Measurements from ENCODE around the gene IL20.
"Not testable (repeated sequence)": the region's sequence is repeated elsewhere in the genome, so short reads cannot be mapped to it uniquely, and the experiment has no call there.

Gene IL20

DNA sequence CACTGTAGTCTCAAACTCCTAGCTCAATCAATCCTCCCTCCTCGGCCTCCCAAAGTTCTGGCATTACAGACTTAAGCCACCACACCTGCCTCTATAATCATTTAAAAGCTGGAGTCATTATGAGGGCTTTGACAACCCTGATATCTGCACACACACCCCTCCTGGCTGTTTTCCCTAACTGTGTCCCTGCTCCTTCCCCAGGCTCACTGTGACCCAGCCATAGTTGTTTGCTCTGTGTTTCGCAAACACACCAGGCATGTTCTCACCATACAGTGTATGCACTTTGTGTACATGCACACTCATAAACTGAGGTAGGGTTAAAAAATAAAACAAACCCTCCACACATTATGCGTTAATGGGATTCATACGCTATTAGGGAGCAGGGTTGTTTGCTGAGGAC lies 21.8 kb upstream of the IL20 start:
- DNase-seq: no peak

DNA sequence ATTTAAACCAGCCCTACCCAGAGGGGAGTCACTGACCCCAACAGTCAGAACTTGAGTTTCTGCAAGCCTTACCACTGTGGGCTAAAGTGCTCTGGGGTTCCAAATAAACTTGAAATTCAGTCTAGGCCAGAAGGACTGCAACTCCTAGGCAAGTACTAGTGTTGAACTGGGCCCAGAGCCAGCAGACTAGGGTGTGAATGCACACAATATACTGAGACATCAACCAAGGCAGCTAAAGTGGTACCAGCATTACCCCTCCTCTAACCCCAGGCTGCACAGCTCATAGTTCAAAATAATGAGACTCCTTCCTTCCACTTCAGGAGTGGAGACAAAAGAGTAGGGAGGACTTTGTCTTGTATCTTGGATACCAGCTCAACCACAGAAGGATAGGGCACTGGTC lies 18.9 kb upstream of the IL20 start:
- no peak for DNase-seq

DNA sequence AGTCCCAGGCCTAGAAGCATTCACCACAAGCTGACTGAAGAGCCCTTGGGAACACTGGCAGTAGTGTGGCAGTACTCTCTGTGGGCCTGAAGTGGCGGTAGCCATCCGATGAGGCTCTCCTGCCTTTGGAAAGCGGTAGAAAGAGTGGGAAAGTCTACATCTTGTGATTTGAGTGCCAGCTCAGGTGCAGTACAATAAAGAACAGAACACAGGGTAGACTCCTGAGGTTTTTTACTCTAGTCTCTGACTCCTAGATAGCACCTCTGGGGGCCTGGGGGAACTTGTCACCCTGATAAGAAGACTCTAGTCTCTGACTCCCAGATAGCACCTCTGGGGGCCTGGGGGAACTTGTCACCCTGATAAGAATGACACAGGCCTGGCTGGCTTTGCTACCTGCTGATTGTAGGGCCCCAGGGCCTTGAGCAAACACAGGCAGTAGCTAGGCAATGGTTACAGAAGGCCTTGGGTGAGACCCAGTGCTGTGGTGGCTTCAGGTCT lies 18.0 kb upstream of the IL20 start:
- no peak for DNase-seq

DNA sequence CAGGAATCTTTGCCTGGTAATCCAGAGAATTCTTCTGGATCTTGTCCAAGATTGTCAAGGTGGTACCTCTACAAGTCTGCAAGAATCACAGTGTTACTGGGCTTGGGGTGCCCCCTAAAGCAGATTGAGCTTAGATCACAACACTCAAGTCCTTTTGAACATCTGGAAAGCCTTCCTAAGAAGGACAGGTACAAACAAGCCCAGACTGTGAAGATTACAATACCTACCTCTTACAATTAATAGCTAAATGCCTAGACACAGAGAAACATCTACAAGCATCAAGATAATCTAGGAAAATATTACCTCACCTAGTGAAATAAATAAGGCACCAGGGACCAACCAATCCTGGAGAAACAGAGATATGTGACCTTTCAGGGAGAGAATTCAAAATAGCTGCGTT lies 17.5 kb upstream of the IL20 start:
- no peak for DNase-seq

DNA sequence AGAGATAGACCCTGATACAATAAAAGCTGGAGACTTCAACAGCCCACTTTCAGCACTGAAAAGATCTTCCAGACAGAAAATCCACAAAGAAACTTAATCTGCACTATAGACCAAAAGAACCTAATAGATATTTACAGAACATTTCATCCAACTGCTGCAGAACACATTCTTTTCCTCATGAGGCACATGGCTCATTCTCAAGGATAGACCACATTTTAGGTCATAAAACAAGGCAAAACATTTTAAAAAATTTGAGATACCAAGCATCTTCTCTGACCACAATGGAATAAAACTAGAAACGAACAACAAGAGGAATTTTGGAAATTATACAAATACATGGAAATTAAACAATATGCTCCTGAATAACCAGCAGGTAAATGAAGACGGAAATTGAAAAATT lies 15.0 kb upstream of the IL20 start:
- DNase-seq: no peak

DNA sequence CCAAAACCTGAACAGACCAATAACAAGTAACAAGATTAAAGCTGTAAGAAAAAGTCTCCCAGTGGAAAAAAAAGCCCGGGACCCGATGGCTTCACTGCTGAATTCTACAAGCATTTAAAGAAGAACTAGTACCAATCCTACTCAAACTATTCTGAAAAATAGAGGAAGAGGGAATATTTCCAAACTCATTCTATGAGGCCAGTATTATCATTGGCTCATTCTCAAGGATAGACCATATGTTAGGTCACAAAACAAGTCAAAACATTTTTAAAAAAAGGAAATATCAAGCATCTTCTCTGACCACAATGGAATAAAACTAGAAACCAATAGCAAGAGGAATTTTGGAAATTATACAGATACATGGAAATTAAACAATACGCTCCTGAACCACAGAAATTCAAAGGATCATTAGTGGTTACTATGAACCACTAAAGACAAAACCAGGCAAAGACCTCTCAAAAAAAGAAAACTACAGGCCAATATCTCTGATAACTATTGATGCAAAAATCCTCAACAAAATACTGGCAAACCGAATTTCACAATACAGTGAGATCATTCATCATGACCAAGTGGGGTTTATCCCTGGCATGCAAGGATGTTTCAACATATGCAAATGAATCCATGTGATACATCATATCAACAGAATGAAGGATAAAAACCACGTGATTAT lies 13.9 kb upstream of the IL20 start:
- no peak for DNase-seq

DNA sequence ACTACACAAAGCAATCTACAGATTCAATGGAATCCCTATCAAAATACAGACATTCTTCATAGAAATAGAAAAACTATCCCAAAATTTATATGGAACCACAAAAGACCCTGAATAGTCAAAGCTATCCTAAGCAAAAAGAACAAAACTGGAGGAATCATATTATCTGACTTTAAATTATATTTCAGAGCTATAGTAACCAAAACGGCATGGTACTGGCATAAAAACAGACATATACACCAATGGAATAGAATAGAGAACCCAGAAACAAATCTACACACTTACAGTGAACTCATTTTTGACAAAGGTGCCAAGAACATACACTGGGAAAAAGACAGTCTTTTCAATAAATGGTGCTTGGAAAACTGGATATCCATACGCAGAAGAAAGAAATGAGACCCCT lies 12.8 kb upstream of the IL20 start:
- DNase-seq: not testable (repeated sequence)

DNA sequence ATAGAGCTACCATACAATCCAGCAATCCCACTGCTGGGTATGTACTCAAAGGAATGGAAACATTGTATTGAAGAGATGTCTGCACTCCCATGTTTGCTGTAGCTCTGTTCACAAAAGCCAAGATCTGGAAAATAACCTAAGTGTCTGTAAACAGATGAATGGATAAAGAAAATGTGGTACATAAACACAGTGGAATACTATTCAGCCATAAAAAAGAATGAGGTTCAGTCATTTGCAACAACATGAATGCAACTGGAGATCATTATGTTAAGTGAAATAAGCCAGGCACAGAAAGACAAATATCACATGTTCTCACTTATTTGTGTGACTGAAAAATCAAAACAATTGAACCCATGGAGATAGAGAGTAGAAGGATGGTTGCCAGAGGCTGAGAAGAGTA lies 11.7 kb upstream of the IL20 start:
- DNase-seq: not testable (repeated sequence)

DNA sequence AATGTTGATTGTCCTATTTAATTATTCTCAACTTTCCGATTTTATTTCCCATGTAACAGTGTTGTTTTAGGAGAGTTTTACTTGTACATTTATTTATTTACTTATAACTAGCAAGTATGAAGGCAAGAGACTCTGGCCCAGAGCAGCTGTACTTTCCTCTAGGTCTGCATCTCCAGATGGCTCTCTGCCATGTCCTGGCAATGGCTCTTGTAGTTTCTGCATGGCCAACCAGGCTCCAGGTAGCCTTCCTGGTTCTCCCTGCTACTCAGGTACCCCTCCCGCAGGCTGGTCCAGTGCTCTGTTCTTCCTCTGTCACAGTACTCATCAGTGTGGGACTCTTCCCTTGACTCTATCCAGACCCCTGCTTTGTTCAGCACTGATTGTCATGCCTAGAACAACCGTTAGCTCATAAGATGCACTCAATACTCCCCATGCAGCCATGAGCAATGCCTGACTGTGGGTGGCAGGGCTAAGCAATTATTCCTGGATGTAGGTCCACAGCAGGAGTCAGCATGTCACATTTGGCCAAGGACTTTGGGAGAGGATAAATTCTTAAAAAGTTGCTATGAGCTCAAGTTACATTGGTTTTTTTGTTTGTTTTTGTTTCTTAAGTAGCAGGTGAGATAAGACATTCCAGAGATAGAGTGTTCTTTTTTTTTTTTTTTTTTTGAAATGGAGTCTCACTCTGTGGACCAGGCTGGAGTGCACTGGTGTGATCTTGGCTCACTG lies 10.9 kb upstream of the IL20 start:
- no peak for DNase-seq

DNA sequence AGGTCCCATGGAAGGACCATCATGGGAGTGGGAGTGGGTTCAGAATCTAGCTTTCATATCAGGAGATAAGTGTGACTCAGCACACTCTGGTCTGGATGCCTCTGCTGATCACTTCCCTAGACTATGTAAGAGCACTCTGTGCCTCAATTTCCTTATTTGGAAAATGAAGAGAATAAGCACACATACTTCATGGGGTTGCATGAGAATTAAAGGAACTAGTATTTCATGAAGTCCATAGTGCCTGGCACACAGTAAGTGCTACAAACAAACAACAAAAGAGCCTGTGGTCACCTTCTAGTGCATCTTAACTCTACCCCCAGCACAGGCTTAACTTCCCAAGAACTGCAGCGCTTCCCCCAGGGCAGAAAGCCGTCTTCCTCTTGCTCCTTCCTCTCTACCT lies 9.6 kb upstream of the IL20 start:
- no peak for DNase-seq

DNA sequence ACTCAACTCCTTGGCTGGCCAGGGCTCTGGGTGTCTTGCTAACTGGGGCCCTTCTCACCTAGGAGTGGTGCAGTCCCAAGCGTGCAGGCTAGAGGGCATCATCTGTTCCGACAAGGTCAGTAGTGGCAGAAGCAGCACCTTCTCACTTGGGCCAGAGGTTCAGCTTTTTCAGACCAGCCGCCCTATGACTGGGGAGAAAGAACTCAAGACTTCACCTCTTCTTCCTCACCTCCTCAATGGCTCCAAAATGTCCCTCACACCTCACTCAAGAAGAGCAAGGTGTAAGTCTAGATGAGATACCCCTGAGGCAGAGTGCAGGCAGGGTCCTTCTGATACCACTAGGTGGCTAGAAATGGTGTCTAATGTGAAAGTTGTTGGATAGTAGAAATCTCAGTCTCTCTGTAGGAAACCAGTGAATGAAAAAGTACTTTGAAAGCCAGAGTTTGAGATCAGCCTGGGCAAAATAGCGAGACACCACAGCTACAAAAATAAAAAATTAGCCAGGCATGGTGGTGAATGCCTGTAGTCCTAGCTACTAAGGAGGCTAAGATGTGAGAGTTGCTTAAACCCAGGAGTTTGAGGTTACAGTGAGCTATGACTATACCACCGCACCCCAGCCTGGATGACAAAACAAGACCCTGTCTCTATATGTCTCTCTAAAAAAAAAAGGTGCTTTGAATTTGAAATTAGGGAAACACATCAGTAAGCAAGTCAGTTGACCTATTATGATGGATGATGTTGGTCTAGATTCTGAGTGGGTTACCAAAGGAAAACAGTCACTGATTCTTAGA lies 8.6 kb upstream of the IL20 start:
- DNase-seq: no peak

DNA sequence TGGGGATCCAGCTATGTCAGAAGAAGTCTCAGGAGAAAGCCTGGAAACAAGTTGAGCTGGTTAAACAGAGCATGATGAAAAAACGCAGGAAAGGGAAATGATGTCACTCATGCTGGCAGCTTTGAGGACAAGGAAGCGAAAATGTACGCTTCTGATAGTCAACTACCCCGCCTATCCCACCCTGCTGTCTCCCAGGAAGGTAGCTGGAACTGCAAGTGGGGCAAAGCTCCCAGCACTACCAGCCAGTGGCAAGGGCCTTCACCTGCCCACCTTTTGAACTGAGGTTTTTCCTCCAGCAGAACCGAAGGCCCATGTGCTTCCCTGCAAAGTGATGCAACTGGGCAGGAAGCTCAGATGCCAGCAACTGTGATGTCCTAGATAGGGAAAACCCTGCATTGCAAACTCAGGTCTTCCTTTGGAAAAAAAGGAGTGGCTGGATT lies 6.3 kb upstream of the IL20 start:
- no peak for DNase-seq

DNA sequence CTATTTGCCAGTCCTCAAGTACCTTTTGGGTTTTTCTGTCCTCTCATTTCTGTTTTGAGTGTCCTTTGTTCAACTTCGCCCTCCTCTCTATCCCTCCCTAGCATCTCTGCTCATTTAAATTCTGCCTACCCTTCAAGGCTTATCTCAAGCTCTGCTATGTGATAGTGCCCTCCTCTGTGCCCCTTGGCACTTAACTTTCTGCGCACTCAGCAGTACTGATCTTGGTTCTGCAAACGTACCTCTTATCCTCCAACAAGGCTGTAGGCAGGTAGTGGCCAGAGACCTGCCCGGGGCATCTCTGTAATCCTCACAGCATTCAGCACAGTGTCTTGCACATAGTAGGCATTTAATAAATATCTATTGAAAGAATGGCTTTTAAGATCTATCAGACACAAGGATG lies 5.3 kb upstream of the IL20 start:
- no peak for DNase-seq

DNA sequence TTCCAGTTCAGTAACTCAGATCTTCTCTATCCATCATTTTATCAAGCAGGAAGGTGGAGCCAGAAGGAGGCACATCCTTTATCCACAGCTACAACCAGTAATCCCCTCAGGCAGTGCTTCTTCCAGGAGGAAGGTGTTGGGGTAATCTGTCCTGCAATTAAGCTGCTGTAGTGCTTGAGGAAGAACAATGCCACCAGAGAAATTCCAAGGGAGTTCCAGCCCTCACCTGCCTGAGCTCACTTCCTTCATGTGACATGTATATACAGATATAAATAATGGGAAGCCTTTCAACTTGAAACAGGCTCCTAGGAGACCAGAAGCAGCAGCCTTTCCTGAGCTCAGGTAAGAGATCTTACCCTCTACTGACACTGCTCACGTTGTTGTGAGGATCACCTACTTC lies 2.2 kb upstream of the IL20 start:
- no peak for DNase-seq

DNA sequence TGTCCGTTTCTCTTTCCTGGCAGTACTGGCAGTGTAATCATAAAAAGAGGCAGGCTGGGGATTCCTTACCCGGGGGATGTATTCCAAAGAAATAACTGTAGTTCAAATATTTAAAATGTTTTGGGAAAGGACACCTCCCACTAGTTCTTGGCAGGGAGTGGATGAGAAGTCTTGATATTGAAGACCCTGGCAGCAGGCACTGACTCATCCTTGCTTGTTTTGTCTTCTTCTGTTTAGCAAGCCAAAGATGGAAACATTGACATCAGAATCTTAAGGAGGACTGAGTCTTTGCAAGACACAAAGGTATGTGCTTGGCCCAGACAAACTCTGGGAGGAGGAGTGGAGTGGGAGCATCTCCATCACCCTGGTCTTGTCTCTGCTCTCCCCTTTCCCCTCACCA lies 639 bp downstream of the IL20 start:
- no peak for DNase-seq

DNA sequence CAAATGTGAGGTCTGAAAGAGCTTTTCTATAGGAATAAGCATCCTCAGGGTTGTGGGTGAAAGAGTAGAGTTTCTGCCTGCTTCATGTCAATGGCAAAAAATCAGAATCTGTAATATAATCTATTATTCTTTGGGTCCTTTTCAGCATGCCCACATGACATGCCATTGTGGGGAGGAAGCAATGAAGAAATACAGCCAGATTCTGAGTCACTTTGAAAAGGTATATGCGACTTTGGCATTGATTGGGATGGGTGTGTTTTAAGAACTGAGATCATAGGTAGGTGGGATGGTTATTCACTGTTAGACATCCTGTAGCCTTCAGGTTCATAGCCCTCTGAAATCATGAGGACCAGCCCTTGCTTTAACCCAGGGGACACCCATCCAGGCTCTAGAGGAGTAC lies 1.8 kb downstream of the IL20 start:
- no peak for DNase-seq

DNA sequence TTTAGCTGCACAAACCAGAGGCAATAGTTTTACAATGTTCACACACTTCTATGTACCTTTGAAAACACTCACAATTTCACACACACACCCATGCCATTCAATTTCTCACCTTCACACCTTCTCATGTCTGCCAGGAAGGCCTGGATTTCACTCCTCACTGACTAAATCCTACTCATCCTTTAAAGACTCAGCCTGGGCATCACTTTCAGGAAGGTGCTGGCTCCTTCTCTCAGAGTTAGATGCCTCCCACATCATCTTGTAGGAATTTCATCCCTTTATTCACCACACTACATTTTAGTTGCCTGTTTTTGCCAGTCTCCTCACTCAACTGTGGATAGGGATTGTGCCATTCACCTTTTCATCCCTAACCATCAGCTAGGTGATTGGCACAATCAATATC lies 2.3 kb downstream of the IL20 start:
- no peak for DNase-seq

DNA sequence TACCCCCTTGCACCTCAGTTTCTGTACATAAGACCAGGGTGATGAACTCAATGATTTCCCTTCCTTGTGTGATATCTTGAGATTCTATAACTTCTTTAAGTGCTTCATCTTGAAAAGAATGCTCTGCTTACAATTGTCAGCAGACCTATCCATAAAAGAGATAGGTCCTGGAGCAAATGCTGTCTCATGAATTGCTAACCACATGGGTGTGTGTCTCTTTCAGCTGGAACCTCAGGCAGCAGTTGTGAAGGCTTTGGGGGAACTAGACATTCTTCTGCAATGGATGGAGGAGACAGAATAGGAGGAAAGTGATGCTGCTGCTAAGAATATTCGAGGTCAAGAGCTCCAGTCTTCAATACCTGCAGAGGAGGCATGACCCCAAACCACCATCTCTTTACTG lies 2.8 kb downstream of the IL20 start:
- DNase-seq: no peak

DNA sequence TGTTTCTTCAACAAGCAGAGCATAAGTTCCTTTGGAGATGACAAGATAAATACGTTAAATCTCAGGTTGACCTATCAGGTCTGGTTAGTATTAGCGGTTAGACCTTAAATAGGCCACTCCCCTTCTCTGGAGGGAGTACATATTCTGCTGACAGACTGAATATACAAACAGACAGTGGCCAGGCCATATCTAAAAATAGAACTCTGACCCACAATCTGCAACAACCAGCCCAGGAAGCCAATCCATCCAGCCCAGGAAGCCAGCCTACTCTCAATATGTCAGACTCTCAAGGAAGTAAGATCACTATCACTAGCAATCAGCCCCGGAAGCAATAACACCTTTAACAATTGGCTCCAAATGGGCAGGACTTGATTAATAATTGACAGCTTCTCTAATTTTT lies 6.7 kb downstream of the IL20 start:
- DNase-seq: no peak

DNA sequence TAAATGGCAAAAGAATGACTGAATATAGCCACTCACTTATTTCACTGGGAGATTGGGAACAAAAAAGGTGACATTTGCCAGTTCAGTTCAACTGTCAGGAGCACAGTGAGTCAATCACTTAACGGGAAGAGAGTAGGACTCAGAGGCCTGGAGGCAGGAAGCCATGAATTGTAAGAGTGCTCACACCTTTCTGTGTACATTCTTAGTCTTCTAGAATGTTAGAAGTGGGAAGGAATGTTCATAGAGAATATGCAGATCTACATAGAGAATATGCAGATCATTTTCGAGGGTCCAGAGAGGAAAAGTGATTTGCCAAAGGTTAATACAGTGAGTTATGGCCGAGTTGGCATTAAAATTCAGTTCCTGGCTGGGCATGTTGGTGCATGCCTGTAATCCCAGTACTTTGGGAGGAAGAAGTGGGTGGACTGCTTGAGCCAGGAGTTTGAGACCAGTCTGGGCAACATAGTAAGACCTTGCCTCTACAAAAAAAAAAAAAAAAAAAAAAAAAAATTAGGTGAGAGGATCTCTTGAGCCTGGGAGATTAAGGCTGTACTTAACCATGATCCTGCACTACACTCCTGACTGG lies 8.3 kb downstream of the IL20 start:
- no peak for DNase-seq

DNA sequence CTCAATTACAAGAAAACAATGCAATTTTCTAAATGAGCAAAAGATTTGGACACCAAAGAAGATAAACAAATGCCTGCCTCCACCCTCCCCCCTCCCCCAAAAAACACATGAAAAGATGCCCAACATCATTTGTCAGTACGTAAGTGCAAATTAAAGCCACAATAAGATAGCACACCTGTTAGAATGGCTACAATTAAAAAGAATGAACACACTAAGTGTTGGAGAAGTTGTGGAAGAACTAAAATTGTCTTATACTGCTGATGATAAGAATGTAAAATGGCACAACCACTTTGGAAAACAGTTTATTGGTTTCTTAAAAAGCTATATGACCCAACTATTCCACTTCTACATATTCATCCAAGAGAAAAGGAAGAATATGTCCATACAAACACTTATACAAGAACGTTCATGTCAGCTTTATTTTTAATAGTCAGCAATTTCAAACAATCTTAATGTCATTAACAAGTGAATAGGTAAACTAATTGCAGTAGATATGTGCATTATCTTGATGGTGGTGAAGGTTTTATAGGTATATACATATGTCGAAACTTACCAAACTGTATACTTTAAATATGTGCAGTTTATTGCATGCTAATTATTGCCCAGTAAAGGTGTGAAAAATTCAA lies 10.4 kb downstream of the IL20 start:
- no peak for DNase-seq

DNA sequence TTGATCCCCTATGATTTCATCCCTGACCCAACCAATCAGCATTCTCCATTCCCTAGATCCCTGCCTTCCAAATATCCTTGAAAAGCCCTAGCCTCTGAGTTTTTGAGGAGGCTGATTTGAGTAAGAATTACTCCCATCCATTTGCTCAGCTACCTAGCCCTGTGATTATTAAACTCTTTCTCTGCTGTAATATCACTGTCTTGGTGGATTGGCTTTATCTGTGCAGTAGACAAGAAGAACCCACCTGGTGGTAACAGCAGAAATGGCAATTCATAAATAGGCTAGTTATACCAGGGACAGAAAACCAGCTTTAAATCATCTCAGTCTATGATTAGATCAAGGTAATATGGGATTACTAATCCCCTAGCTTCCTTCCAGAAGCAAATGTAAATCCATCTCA lies 13.0 kb downstream of the IL20 start:
- DNase-seq: no peak

DNA sequence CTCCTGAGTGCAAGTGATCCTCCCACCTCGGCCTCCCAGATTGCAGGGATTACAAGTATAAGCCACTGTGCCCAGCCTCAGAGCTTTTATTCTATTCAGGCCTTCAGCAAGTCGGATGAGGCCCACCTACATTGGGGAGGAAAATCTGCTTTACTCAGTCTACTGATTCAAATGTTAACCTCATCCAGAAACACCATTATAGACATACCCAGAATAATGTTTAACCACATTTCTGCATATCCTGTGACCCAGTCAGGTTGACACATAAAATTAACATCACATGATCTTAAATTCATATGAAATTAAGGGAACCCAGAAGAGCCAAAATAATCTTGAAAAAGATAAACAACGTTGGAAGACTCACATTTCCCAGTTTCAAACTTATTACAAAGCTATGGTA lies 14.9 kb downstream of the IL20 start:
- no peak for DNase-seq
